Hair follicular keratinocyte (primary cell): ENCODE results near the gene FLAD1. TPM values are rescaled to one million over a fixed set of nuclear protein-coding genes. Genes with fewer than 3 reads are reported as not detected.

Experiments used
- total RNA-seq: library from RNA; depleted of rRNA; stranded (reverse); fragments of >200 nt; gene quantifications from 2 replicates; pipeline ENCODE4 v1.2.3, GENCODE V29; 2015

Gene FLAD1
- total RNA-seq: 45.4 and 46.1 TPM in 2 replicates

DNA sequence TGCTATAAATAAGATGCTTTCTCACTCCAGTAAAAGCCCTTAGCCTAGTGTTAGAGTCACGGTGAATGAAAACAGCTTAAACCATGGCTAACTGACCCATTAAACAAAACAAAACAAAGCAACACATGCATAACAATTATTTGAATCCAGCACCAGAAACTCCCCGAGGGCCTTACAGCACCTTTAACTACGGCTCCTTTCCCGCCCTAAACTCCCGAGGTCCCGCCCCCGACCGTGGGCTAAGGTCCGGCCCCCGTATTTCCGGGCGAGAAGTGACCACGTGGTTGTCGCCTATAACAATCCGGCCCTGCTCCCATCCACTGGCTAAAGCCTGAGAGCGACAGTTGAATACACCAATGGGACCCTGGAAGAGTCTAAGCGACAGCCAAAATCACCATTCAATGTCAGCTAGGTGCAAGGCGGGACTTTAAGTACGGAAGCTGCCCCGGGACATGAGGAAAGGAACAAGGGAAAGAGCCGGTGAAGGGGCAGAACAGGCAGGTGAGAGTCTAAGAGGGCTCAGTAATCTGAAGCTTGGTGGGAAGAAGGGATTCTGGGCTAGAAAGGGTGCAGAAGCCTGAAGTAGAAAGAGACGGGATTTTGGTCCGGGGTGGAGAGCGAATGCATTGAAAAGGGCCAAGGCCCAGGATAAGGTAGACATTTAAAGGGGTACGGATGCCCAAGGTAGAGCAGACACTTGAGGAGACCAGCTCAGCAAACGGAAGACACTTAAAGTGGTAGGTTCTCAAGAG lies at the start of gene FLAD1:
TSS of gene FLAD1 (plus strand) at position 448 of the 752 bp plus-strand sequence. CDS start 351 bp downstream, outside the sequence.

DNA sequence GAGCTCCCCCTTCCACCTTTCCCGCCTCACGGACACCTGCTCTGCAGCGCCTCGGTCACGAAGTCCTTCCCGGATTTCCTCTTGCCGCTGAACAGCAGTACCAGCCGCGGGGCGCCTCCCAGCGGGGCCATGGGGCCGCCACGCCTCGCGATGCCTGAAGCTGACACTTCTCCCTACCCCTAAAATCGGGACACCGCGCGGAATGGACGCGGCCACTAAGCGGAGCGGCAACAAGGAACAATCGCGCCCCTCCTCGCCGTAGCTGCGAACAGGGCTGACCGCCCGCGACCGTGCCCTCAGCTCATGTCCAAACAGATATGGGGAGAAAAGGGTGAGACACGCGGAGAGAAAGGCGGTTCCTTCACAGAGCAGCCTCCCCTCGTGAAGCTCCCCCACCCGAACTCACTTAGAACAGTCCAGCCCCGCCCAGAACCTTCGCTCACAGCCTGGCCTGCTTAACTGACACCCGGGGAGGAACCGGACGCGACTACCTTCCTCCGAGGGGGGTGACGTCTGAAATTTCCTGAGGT lies 46.5 kb upstream of the FLAD1 start, which contains the start of gene PMVK:
TSS of gene PMVK (minus strand) at position 165 of the 530 bp plus-strand sequence. CDS start at position 131, 34 bp downstream.

DNA sequence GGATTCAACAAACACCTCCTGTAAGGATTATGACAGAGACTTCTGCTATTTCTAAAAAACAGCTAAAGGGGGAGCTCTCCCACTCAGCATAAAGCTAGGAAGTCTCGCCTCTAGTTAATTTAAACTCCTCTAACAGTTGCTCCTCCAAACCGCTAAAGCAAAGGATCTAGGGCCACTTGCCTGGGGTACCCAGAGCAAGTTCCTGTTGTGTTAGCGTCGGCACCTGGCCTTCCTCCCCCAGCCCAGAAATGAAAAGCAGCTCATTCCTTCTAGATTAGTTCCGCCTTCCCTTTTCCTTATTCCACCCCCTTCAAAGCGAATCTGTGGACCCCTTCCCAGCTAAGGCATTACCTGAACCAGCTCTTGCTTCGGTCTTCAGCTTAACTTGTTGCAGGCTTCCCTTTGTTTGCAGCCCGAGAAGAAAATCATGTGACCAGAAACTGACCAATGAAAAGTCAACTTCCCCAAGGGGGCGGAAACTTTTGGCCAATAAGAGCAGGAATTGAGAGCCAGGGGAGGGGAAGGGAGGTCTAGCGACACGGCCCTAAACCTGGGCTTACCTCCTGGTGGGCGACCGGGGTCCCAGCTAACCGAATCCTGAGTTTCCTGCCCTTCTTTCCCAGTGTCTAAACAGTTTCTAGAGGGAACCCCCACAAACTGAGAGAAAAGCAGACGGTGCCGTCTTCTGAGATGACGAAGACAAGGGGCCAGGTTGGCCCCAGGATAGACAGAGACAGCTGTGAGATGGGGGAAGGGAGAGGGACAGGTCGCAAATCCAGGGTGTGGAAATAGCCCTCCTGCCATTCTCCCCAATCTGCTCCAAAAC lies 27.2 kb upstream of the FLAD1 start, which contains the start of gene PBXIP1:
TSS of gene PBXIP1 (minus strand) at position 382 of the 826 bp plus-strand sequence. CDS start 2,378 bp downstream, outside the sequence.

DNA sequence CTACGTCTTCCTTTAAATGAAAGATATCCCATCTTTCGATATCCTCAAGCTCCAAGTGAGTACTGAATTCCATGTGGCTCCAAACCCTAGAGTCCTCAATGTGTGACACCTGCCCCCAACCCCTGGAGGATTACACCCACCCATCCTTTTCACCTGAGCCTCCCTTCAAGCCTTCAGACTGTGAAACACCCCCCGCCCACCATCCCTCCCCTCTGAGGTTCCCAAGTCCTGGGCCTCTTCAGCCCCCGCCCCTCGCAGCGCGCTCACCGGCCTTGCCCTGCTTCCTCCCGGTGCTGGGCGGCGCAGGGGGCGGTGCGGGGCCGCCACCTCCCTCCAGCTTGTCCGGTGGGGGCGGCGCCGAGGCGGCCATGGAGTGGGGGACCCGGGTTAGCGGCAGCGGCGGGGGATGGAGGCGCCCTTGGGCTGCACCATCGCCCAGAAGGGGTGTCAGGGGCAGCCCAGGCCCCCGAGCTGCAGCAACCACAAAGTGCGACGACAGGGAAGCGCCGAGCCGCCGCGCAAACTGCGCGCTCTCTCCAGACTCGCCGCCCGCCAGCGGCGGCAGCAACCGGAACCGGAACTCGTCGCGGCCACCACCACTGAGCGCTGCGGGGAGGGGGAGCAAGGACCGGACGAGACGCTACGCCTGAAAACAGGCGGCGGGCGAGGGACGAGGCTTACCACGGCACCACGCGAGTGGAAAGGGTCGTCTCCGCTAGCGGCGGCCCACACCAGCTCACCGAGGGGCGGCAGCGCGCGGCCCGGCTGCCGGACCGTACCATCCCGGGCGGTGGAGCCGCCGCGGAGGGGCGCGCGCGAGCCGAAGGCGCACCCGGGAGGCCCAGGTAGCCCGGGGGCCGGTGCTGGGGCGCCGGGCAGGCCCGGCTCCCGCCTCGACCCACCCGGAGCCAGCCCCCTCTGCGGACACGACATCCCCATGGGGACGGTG lies 21.7 kb upstream of the FLAD1 start, which contains the start of gene PYGO2:
TSS of gene PYGO2 (minus strand) at position 576 of the 949 bp plus-strand sequence. CDS start at position 370, 206 bp downstream.

DNA sequence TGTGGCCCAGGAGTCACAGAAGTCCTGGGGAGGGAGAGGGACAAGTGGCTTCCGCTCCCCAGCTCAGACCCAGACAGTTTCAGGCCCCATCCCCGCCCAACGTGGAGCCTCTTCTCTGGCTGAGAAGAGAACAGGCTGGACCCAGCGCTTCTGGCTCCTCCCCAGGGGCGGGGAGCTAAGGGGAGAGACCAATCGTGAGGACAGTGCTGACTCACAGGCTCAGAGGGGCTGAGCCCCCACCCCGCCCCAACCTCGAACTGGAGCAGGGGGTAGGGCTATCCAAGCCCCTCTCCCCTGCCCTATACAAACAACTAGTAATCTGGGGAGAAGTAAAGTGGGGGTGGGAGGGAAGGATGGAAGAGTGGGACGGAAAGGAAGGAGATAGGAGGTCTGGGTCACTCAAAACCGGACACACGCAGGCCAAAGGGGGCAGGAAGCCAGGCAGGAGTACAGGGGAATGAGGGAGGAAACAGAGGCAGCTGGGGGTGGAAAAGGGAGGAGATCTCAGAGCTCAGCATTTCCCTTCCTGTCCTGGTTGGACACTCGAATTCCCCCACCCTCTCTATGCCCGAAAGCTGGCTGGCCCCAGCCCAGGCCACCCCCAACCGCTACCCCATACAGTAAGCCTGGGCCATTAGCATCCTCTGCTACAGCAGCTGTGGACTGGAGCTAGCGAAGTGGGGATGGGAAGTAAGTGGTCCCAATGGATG lies 12.4 kb upstream of the FLAD1 start, which contains the start of gene SHC1:
TSS of gene SHC1 (minus strand) at position 117 of the 710 bp plus-strand sequence. CDS start 221 bp downstream, outside the sequence.

DNA sequence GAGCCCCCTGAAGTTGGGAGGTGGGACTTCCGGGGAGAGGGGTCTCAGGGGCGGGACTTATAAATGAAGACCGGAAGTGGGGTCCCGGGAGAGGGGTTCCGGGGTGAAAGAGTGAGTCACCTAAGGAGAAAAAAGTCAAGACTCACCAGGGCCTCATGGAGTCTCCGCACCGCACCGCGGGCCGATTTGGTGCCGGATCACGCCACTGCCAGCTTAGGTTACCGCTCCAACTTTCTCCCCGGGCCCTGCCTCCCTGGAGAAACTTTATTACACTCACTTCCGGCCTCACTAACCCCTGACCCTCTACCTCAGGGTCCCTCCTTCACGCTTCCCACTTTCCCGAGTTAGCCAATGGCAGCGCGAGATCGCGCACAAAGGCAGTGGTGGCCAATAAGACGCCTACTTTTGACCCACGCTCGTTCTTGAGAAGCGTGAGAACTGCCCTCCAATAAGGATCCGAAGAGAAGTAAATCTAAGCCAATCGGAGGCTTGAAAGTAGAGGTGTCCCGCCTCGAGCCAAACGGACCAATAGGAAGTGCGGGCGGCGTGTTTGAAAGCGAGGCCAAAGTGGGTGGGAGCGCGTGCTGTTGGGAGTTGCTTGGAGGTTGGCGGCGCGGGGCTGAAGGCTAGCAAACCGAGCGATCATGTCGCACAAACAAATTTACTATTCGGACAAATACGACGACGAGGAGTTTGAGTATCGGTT lies 8.9 kb upstream of the FLAD1 start, which contains the start of gene CKS1B:
TSS of gene CKS1B (plus strand) at position 580 of the 706 bp plus-strand sequence. CDS start at position 645, 65 bp downstream.

DNA sequence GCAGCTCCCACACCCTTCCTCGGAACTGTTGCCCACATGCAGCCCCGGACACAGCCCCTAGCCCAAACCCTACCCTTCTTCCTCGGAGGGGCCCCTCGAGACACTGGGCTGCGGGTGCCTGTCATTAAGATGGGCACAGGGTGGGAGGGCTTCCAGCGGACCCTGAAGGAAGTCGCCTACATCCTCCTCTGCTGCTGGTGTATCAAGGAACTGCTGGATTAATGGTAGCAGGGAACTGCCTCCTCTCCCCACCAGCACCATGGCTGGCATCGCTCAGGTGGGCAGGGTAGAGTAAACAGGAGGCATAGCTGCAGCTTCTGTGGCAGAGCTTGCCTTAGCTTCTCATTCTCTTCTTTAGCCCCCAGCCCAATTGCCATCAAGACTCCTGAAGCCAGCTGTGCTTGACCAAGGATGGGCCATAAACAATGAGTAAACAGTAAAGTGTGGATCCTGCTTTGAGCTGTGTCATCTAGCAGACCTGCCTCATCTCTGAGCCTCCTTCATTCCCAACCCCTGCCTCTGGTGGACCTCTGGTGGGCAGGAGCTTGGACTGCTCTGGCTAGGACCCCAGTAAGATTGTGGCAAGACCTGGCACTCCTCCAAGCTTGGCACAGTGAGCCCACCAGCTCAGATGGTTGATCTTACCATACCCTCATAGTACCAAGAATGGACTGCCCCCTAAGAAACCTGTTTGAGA lies 10.6 kb downstream of the FLAD1 start, which contains the start of gene LENEP:
TSS of gene LENEP (plus strand) at position 15 of the 697 bp plus-strand sequence. CDS start at position 37, 22 bp downstream.

DNA sequence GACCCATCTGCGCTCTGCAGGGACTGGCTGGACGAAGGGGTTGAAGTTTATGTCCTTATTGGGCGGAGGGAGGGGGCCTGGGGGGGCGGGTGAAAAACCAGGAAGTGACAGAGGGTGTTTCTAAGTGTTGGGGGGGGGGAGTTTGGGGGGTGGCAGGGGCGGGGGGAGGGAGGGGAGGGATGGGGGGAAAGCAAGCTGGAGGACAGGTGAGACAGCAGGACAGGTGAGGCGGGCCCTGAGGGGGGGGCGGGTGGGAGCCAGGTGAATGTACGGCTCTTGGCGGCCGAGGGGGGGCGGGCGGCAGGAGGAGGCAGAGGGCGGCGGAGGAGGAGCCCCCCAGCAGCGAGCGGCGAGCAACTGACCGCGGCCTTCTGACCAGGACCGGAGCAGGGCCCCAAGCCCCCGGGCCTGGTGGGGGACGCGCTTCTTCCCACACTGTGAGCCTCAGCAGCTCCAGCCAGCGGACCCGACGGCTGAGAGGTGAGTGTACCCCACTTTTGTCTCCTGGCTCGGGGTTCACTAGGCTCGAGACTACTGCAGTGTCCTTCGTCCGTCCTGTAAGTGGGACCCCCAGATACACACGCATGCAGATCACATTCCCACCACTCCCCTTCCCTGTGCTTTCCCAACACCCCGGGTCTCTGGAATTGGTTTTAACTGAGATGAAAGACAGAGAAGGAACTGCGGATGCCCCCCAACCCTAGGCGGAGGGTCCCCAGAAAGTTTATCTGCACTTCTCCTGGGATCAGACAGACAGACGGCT lies 19.5 kb downstream of the FLAD1 start, which contains the start of gene ZBTB7B:
TSS of gene ZBTB7B (plus strand) at position 339 of the 763 bp plus-strand sequence. CDS start 11,859 bp downstream, outside the sequence.

DNA sequence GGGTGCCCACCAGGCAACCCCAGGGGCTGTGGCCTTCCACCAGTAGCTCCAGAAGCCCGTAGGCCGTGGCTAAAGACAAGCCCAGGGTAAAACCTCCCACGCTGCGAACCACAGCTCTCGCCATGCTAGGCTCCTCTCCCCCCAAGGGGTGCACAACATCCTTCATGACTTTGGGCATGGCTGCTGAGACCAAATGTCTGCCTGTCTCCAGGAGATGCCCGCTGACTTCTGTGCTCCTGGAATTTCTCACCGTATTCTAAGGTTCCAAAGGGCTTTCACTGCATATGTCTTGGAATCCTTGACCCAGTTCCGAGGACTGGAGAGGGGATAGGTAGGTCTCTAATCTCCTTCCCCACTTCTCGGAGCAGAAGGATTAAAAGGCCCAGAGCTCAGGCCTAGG lies 50.4 kb downstream of the FLAD1 start, which contains the start of the genes DCST1 and DCST2:
TSS of gene DCST1 (plus strand) at position 301 of the 400 bp plus-strand sequence. CDS start 213 bp downstream, outside the sequence.
TSS of gene DCST2 (minus strand) at position 258 of the 400 bp plus-strand sequence. CDS start at position 178, 80 bp downstream.

Other genes starting within 250 kb of the FLAD1 start
- not detected in 2 replicates for gene KCNN3, start 113.1 kb upstream of the FLAD1 start, total RNA-seq
- 11.7 and 13.8 TPM in 2 replicates for gene PMVK, start 46.6 kb upstream of the FLAD1 start, total RNA-seq
- gene PBXIP1, start 27.2 kb upstream of the FLAD1 start, total RNA-seq: 15.5 and 30.2 TPM in 2 replicates
- gene PYGO2, start 21.6 kb upstream of the FLAD1 start, total RNA-seq: 16.6 and 19.7 TPM in 2 replicates
- gene SHC1, start 12.6 kb upstream of the FLAD1 start, total RNA-seq: 263 and 414 TPM in 2 replicates
- 140 and 300 TPM in 2 replicates for gene CKS1B, start 8.7 kb upstream of the FLAD1 start, total RNA-seq
- gene LENEP, start 10.2 kb downstream of the FLAD1 start, total RNA-seq: not detected in 2 replicates
- 32.5 and 43.8 TPM in 2 replicates for gene ZBTB7B, start 19.5 kb downstream of the FLAD1 start, total RNA-seq
- gene DCST2, start 50.4 kb downstream of the FLAD1 start, total RNA-seq: not detected in 2 replicates
- gene DCST1, start 50.5 kb downstream of the FLAD1 start, total RNA-seq: not detected in 2 replicates
- 207 and 264 TPM in 2 replicates for gene ADAM15, start 68.0 kb downstream of the FLAD1 start, total RNA-seq
- gene EFNA4, start 80.4 kb downstream of the FLAD1 start, total RNA-seq: 10.7 and 14.4 TPM in 2 replicates
- 2.9 and 3.2 TPM in 2 replicates for gene EFNA3, start 95.5 kb downstream of the FLAD1 start, total RNA-seq
- gene EFNA1, start 144.5 kb downstream of the FLAD1 start, total RNA-seq: 22.1 and 25.9 TPM in 2 replicates
- 57.0 and 57.2 TPM in 2 replicates for gene SLC50A1, start 152.5 kb downstream of the FLAD1 start, total RNA-seq
- gene DPM3, start 157.2 kb downstream of the FLAD1 start, total RNA-seq: 35.5 and 59.5 TPM in 2 replicates
- gene KRTCAP2, start 190.0 kb downstream of the FLAD1 start, total RNA-seq: 118 and 192 TPM in 2 replicates
- 3.0 and 3.2 TPM in 2 replicates for gene TRIM46, start 190.5 kb downstream of the FLAD1 start, total RNA-seq
- 5.4 and 15.6 TPM in 2 replicates for gene THBS3, start 224.6 kb downstream of the FLAD1 start, total RNA-seq
- 97.6 and 103 TPM in 2 replicates for gene MTX1, start 225.4 kb downstream of the FLAD1 start, total RNA-seq